Subcutaneous preadipocyte (primary cell): ENCODE data around the gene SCO1. TPM values are rescaled to one million over a fixed set of nuclear protein-coding genes. Genes with fewer than 3 reads are reported as not detected.

Experiments used
- total RNA-seq: library from RNA; depleted of rRNA; stranded (reverse); fragments of >200 nt; gene quantifications from 2 replicates; pipeline ENCODE4 v1.2.3, GENCODE V29; 2012

The SCO1 gene
- 22.0 and 29.9 TPM in 2 replicates for total RNA-seq

GRCh38 chr17:10697092-10698081 is at the start of gene SCO1, which contains the start of gene ADPRM:
SCO1 (minus strand) TSS chr17:10697533; CDS start chr17:10697507, 26 bp downstream.
ADPRM (plus strand) TSS chr17:10697594; CDS start chr17:10704927, 7,333 bp downstream.

GRCh38 chr17:10729334-10730193 is 32.2 kb upstream of the SCO1 start, which contains the start of gene TMEM220:
TMEM220 (minus strand) TSS chr17:10730023; CDS start chr17:10729851, 172 bp downstream.

DNA sequence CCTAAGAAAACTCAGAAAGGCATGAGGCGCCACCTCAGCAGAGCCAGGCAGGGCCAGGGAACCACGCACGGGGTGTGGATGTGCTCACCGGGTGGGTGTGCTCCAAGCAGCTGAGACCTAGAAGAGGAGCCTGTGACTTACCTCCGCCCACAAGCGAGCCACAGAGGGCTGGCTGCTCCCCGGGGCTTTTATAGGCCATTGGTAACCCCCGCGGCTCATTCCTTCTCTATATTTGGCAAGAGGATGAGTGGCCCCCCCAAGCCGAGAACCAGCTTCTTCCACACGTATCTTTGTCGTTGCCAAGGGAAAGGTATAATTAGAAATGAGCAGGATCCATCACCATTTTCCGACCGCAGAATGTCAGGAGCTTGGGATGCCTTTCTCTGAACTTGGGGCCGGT is 40.2 kb downstream of the SCO1 start, which contains the start of gene MYH3:
Gene MYH3 (minus strand): TSS at position 162 of the 400 bp plus-strand sequence. CDS start 2,245 bp downstream, outside the sequence.

Other genes with a start within 250 kb of the SCO1 start
- not detected in 2 replicates for gene MYH4, start 228.0 kb downstream of the SCO1 start, total RNA-seq
- not detected in 2 replicates for gene MYH1, start 179.0 kb downstream of the SCO1 start, total RNA-seq
- not detected in 2 replicates for gene MYH2, start 147.9 kb downstream of the SCO1 start, total RNA-seq
- 0.37 and 0.39 TPM in 2 replicates for gene MYH3, start 40.2 kb downstream of the SCO1 start, total RNA-seq
- 9.0 and 9.2 TPM in 2 replicates for gene ADPRM, start 61 bp upstream of the SCO1 start, total RNA-seq
- gene TMEM220, start 32.5 kb upstream of the SCO1 start, total RNA-seq = 0.59 and 1.1 TPM in 2 replicates
- not detected in 2 replicates for gene TMEM238L, start 106.6 kb upstream of the SCO1 start, total RNA-seq
- gene PIRT, start 140.6 kb upstream of the SCO1 start, total RNA-seq = not detected in 2 replicates